ENCODE results near the gene EDARADD. TPM values are rescaled to one million over a fixed set of nuclear protein-coding genes. Genes with fewer than 3 reads are reported as not detected.

EDARADD gene
- total RNA-seq, 4 donors from 2014 or later = 8.4 to 11.8 (median 8.8) TPM

DNA sequence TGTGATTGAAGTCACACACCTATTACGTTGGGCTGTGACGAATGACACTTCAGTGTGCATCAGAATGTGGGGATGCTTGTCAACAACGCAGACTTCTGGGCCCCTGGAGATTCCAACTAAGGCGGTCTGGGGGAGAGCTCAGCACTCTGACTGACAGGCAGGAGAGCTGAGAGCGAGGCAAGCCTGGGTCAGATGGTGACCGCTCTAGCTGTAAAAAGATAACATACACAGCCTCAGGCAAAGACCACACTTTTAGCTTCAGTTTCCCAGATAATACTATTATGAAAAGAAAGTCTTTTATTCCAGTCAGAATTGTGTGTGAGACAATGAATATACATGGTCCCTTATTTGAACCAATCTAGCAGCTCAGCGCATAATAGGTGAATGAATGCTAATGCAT is 25.4 kb downstream of the EDARADD start:
- Histone ChIP-seq H3K4me3 (replicated peaks in 1 of 3) (no peak overlapping the region), H3K9me3 (no peaks in the 10 kb centered on the region), H3K27ac (no peak overlapping the region), H3K27me3 (no peaks in the 10 kb centered on the region), H3K4me1 (no peaks in the 10 kb centered on the region), H3K36me3 (no peaks in the 10 kb centered on the region)
- intact Hi-C loops (cut with DNase I) = no loop called here
- WGBS, 2 donors = 83 to 86% methylated on average over 7 of the region's 7 CpGs
- no peak for TF ChIP-seq POLR2A (IDR thresholded peaks at IDR 0.05)
- TF ChIP-seq, protein P1, sequence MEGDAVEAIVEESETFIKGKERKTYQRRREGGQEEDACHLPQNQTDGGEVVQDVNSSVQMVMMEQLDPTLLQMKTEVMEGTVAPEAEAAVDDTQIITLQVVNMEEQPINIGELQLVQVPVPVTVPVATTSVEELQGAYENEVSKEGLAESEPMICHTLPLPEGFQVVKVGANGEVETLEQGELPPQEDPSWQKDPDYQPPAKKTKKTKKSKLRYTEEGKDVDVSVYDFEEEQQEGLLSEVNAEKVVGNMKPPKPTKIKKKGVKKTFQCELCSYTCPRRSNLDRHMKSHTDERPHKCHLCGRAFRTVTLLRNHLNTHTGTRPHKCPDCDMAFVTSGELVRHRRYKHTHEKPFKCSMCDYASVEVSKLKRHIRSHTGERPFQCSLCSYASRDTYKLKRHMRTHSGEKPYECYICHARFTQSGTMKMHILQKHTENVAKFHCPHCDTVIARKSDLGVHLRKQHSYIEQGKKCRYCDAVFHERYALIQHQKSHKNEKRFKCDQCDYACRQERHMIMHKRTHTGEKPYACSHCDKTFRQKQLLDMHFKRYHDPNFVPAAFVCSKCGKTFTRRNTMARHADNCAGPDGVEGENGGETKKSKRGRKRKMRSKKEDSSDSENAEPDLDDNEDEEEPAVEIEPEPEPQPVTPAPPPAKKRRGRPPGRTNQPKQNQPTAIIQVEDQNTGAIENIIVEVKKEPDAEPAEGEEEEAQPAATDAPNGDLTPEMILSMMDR (IDR thresholded peaks at IDR 0.05) = no peak
- DNase-seq = no peak

DNA sequence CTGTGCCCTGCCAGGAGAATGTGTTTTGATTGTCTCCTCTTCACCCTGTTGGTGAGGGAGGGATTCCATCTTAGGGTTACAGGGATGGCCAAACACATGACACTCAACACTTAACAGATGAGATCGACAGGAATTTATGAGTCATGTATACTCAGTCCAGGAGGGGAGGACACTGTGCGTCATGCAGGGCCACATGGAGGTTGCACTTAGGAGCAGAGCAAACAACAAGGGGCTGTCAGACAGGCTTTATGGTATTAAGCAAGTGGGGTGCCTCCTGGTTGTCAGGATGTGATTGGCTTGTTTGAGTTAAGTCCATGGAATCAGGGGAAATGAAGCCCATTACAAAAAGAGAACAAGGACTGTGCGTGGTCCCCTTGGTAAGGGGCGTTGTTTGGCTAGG is 26.9 kb downstream of the EDARADD start:
- 91 to 93% methylated on average over 4 of the region's 4 CpGs for WGBS, 2 donors
- H3K4me1 ChIP-seq = no peaks in the 10 kb centered on the region

DNA sequence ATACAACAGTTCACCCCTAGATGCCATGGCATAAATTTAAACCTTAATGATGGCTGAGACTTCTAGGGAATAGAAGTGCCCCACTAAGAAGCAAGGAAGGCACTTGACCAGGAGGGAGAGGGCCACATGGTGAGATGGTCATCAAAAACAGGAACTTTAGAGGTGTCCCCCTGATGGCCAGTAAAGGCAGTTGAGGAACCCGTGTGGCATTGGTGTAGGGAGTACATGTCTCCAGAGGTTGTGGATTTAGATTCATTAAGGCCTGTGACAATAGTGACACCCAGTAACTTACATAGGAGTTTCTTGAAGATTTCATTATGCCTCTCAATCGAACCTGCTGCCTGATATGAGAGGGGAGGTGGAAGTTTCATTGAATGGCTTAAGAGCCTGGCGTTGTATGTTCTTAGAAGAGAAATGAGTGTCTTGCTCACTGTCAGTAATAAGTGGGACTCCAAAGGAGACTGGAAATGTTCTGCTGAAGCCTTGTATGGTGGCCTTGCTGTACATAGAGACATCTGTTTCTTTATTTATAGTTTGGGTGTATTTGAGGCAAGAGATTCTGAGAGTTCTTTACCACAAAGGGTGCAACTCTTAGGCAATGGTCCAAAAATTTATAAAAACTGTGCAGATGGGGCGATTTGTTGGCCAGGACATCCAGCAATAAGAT is 27.9 kb downstream of the EDARADD start:
- Histone ChIP-seq H3K27ac (no peak overlapping the region), H3K4me1 (peaks cover 3 to 5% of the 10 kb centered on the region in 2 donors), H3K4me3 (replicated peaks in 1 of 3) (no peak overlapping the region), H3K36me3 (no peaks in the 10 kb centered on the region), H3K27me3 (no peaks in the 10 kb centered on the region), H3K9me3 (no peaks in the 10 kb centered on the region)
- TF ChIP-seq POLR2A (IDR thresholded peaks at IDR 0.05) = no peak
- TF ChIP-seq, protein P1 (IDR thresholded peaks at IDR 0.05) = no peak
- 58 to 64% methylated on average over 4 of the region's 4 CpGs for WGBS, 2 donors
- no peak for DNase-seq
- intact Hi-C loops (cut with DNase I) = no loop called here

More for the DNA sequence above, 26.9 kb downstream of the EDARADD start:
- H3K27ac ChIP-seq = no peak overlapping the region
- H3K9me3 ChIP-seq = no peaks in the 10 kb centered on the region
- no peaks in the 10 kb centered on the region for H3K27me3 ChIP-seq
- H3K36me3 ChIP-seq = no peaks in the 10 kb centered on the region
- intact Hi-C loops (cut with DNase I) = no loop called here
- H3K4me3 ChIP-seq (replicated peaks in 1 of 3) = no peak overlapping the region
- TF ChIP-seq, protein P1 (IDR thresholded peaks at IDR 0.05) = no peak
- no peak for DNase-seq

DNA sequence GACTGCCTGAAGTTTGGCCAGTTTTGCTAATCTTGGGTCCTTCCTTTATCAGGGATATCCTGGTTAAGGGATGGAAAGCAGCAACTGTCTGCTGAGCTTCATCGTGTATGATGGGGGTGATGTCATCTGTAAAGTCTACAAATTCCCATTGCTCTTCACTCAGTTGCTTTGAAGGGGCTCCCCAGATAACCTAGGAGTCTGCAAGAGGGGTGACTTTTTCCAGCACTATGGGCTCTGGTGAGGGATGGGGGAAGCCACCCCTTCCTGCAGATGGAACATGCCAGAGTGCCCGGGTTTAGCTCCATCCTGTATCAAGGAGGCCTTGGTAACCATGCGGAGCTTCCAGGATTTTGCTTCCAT is 28.4 kb downstream of the EDARADD start:
- Histone ChIP-seq H3K4me1 (peaks cover 6 to 8% of the 10 kb centered on the region in 2 donors), H3K4me3 (replicated peaks in 1 of 3) (no peak overlapping the region), H3K9me3 (no peaks in the 10 kb centered on the region), H3K27me3 (no peaks in the 10 kb centered on the region), H3K27ac (no peak overlapping the region), H3K36me3 (no peaks in the 10 kb centered on the region)
- no peak for TF ChIP-seq POLR2A (IDR thresholded peaks at IDR 0.05)
- TF ChIP-seq, protein P1 (IDR thresholded peaks at IDR 0.05) = no peak
- DNase-seq = no peak
- 86 to 92% methylated on average over 3 of the region's 3 CpGs for WGBS, 2 donors
- intact Hi-C loops (cut with DNase I) = no loop called here

DNA sequence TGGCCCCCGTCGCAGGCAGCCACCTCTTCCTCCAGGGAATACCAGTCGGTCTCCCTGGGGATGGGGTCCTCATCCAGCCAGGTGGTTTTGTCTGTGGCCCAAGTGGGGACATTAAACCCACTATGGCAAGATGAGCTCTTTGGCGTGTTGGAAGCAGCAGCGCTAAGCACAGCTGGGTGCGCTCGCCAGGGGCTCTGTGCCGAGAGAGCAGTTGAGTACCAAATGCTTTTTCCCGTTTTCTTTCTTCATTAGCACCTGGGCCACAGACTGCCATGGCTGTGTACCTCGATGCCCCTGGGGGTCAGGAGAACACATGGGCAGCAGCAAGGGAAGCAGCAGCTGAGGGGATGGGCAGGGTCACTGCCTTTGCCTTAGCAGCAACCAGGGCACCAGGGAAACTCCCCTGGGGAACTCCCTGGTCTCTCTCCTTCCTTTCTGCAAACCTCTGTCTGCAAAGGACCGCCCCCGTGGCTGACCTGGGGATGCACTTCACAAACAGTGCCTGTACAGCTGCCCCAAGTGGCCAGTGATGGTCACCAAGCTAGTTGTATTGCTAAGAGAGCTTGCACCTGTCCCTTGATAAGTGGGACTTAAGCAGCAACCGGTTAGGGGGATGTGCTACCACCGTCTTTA is 31.1 kb downstream of the EDARADD start:
- no peak for DNase-seq
- WGBS, 2 donors = 84 to 88% methylated on average over 9 to 14 of the region's 14 CpGs
- Histone ChIP-seq H3K27me3 (no peaks in the 10 kb centered on the region), H3K4me1 (peaks cover 6 to 8% of the 10 kb centered on the region in 2 donors), H3K9me3 (no peaks in the 10 kb centered on the region), H3K4me3 (replicated peaks in 1 of 3) (no peak overlapping the region), H3K36me3 (no peaks in the 10 kb centered on the region), H3K27ac (no peak overlapping the region)
- intact Hi-C loops (cut with DNase I) = no loop called here
- TF ChIP-seq, protein P1 (IDR thresholded peaks at IDR 0.05) = no peak
- no peak for TF ChIP-seq POLR2A (IDR thresholded peaks at IDR 0.05)

All from thyroid gland (tissue), 4 donors.